Spleen (tissue), 11 donors: ENCODE measurements around the gene PTPN13. TPM values are rescaled to one million over a fixed set of nuclear protein-coding genes. Genes with fewer than 3 reads are reported as not detected.

ENCODE experiments used
- DNase-seq: peaks from one replicate; pipeline ENCODE4 v3.0.0-alpha.2; 2020
- H3K27ac ChIP-seq, 8 donors: fragments of 200-600 bp; sonication (generic) in 7 of 8; 1 replicate in 4 of 8; 2 replicates in 4 of 8; pipeline versions ENCODE4 v1.5.0 to v1.8.0; 2016 to 2021; ENCODE audit warnings: inconsistent platforms in 4 of 8, mild to moderate bottlenecking in 4 of 8, moderate library complexity in 1 of 8
- H3K27me3 ChIP-seq, 7 donors: fragments of 200-600 bp; sonication (generic) in 6 of 7; replicated peaks in 1 of 7; 1 replicate in 4 of 7; 2 replicates in 3 of 7; pipeline versions ENCODE4 v1.5.0 to v1.8.0; 2016 to 2021; ENCODE audit warnings: inconsistent platforms in 3 of 7, mild to moderate bottlenecking in 1 of 7
- H3K36me3 ChIP-seq, 6 donors: fragments of 200-600 bp; sonication (generic) in 5 of 6; 1 replicate in 4 of 6; 2 replicates in 2 of 6; pipeline versions ENCODE4 v1.5.0 to v1.8.0; 2016 to 2021; ENCODE audit warnings: inconsistent platforms in 2 of 6
- H3K4me1 ChIP-seq, 6 donors: fragments of 200-600 bp; sonication (generic) in 5 of 6; 1 replicate in 3 of 6; 2 replicates in 3 of 6; pipeline versions ENCODE4 v1.5.0 to v1.8.0; 2016 to 2021; ENCODE audit warnings: inconsistent platforms in 3 of 6
- H3K4me3 ChIP-seq, 8 donors: fragments of 200-600 bp; sonication (generic) in 7 of 8; 1 replicate in 4 of 8; 2 replicates in 4 of 8; pipeline versions ENCODE4 v1.5.0 to v1.8.0; 2016 to 2021; ENCODE audit warnings: inconsistent platforms in 4 of 8, mild to moderate bottlenecking in 4 of 8, moderate library complexity in 2 of 8
- H3K9me3 ChIP-seq, 8 donors: fragments of 200-600 bp; sonication (generic) in 7 of 8; 1 replicate in 4 of 8; 2 replicates in 4 of 8; pipeline versions ENCODE4 v1.5.0 to v1.8.0; 2016 to 2021; ENCODE audit warnings: inconsistent platforms in 4 of 8
- POLR2A ChIP-seq, 3 donors: fragments of 450-650 bp; IDR thresholded peaks; one replicate each; pipeline ENCODE4 v1.5.1; 2017; ENCODE audit warnings: antibody characterized with exemption in 3 of 3, mild to moderate bottlenecking in 1 of 3
- POLR2AphosphoS5 ChIP-seq, 3 donors: sonication (generic); formaldehyde crosslinking; IDR thresholded peaks; one replicate each; pipeline ENCODE4 v1.5.1; 2017; ENCODE audit warnings: antibody characterized with exemption in 3 of 3
- WGBS, 5 donors: extraction: QIAGEN DNeasy Blood & Tissue Kit in 3 of 5; methylation state at CpG; one replicate each; pipeline versions ENCODE4 v1.1.5 to v1.1.7; 2013 to 2018; 5-methylcytosine and 5-hydroxymethylcytosine counted together
- intact Hi-C: fragments of 100-400 bp; cut with DNase I; formaldehyde crosslinking; loops from one replicate; pipeline ENCODE4 v1.15.0; 2023; ENCODE audit warnings: low total_unique reads
- polyA plus RNA-seq, 3 donors: library from polyadenylated mRNA; stranded (reverse); fragments of 200-250 nt; gene quantifications; one replicate each; pipeline ENCODE4 v1.2.1, GENCODE V29; 2013
- total RNA-seq, 7 donors: library from RNA; depleted of rRNA in 3 of 7; stranded (reverse); fragments of >200 nt in 3 of 7; fragmentation: NEBNext Ultra II Directional in 4 of 7; extraction: Animal tissue kit (Norgen Biotek cat#: 25700) in 4 of 7; gene quantifications; one replicate each; pipeline versions ENCODE4 v1.1.0 to v1.2.1, GENCODE V29; 2016 to 2021
- TF ChIP-seq, protein P1 (sequence below), 11 experiments: fragments of 200-600 bp in 7 of 11; fragments of 450-650 bp in 4 of 11; sonication (generic) in 4 of 11; IDR thresholded peaks in 8 of 11; conservative IDR thresholded peaks in 3 of 11; 1 replicate in 7 of 11; 2 replicates in 4 of 11; pipeline versions ENCODE4 v1.4.0 to v1.8.0; 2016 to 2021; ENCODE audit warnings: antibody characterized with exemption in 11 of 11, inconsistent platforms in 4 of 11, mild to moderate bottlenecking in 1 of 11
- donor health status: healthy with polysubstance abuse.
- donor health status: DM: no; HTN: no; CAD: no; lungs with moderate emphysema.
- donor health status: DM: no; HTN: no; CAD: no.
- donor health status: Bipolar disorder and iron deficiency.
- donor health status: healthy.
- donor health status: DM: no; HTN: no; CAD: no.
- donor health status: DM: yes; HTN: yes; CAD: no.

PTPN13 gene
- total and polyA plus RNA-seq, 10 donors, result 0.57 to 20.1 (median 10.5) TPM

DNA sequence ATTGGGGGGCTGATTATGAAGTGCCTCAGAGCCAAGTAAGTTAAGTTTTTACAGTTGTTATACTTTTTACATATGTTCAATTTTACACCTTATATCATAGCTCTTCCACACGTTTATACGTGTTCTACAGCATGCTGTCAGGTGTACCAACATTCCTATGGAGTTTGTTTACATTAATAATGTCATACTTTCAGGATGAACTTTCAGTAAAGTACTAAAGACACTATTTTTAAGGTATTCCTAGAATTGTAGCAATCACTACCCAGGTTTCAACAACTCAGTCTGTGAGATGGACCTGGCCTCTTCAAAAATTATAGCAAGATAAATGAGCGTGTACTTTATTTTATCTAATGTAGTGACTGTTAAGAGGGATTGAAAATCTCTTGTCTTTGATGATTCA is 92.6 kb downstream of the PTPN13 start:
- Histone ChIP-seq H3K27ac (no peak overlapping the region), H3K4me3 (no peak overlapping the region), H3K9me3 (no peaks in the 10 kb centered on the region), H3K27me3 (no peaks in the 10 kb centered on the region), H3K36me3 (no peaks in the 10 kb centered on the region), H3K4me1 (no peaks in the 10 kb centered on the region)
- intact Hi-C loops, result no loop called here
- WGBS, 5 donors, result 85 to 95% (median 88%) methylated on average over 3 of the region's 3 CpGs
- DNase-seq, result no peak
- TF ChIP-seq, protein P1, sequence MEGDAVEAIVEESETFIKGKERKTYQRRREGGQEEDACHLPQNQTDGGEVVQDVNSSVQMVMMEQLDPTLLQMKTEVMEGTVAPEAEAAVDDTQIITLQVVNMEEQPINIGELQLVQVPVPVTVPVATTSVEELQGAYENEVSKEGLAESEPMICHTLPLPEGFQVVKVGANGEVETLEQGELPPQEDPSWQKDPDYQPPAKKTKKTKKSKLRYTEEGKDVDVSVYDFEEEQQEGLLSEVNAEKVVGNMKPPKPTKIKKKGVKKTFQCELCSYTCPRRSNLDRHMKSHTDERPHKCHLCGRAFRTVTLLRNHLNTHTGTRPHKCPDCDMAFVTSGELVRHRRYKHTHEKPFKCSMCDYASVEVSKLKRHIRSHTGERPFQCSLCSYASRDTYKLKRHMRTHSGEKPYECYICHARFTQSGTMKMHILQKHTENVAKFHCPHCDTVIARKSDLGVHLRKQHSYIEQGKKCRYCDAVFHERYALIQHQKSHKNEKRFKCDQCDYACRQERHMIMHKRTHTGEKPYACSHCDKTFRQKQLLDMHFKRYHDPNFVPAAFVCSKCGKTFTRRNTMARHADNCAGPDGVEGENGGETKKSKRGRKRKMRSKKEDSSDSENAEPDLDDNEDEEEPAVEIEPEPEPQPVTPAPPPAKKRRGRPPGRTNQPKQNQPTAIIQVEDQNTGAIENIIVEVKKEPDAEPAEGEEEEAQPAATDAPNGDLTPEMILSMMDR (IDR thresholded peaks at IDR 0.05 in 8 of 11, conservative IDR thresholded peaks at IDR 0.05 in 3 of 11), result no peak
- TF ChIP-seq POLR2AphosphoS5 (IDR thresholded peaks at IDR 0.05) (no peak), POLR2A (IDR thresholded peaks at IDR 0.05) (no peak)

DNA sequence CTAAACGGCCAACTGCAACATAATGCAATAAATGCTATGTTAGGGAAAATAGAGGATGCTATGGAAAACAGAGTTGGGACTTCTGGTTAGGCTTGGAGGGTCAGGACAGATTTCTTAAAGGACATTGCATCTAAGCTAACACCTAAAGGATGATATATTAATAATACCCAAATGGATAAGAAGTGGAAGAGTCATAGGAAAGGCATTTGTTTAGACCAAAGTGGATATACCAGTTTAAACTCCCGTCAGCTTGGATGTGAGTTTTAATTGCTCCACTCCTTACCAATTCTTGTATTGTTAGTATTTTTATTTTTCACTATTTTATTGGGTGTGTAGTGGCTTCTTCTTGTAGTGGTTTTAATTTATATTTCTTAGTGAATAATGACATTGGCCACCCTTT is 93.9 kb downstream of the PTPN13 start:
- 85 to 97% (median 87%) methylated on average over 2 of the region's 2 CpGs for WGBS, 5 donors
- DNase-seq, result no peak
- H3K27ac ChIP-seq, result no peak overlapping the region
- H3K27me3 ChIP-seq, result no peaks in the 10 kb centered on the region
- H3K4me1 ChIP-seq, result no peaks in the 10 kb centered on the region
- H3K9me3 ChIP-seq, result no peaks in the 10 kb centered on the region
- TF ChIP-seq POLR2AphosphoS5 (IDR thresholded peaks at IDR 0.05) (no peak), POLR2A (IDR thresholded peaks at IDR 0.05) (no peak)
- TF ChIP-seq, protein P1 (IDR thresholded peaks at IDR 0.05 in 8 of 11, conservative IDR thresholded peaks at IDR 0.05 in 3 of 11), result no peak
- intact Hi-C loops, result no loop called here
- no peak overlapping the region for H3K4me3 ChIP-seq
- H3K36me3 ChIP-seq, result no peaks in the 10 kb centered on the region

DNA sequence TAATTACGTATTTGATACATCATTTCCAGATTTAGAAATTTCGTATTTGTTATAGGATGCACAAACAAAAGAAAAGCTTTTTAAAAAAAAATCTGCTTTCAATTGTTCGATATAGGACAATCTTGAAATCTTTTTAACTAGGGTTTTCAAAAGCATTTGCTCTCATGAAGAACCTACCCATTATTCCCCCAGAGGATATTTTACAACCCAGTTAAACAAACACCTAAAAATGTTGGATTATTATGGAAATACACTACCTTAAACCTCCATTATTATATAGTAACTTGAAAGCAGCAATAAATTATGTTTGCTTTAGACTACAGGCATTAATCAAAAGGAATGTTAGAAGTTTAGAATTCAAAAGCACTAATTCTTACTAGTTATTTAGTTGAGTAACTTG is 110.5 kb downstream of the PTPN13 start:
- intact Hi-C loops, result no loop called here
- Histone ChIP-seq H3K4me3 (no peak overlapping the region), H3K4me1 (no peaks in the 10 kb centered on the region), H3K36me3 (no peaks in the 10 kb centered on the region), H3K9me3 (no peaks in the 10 kb centered on the region), H3K27me3 (no peaks in the 10 kb centered on the region), H3K27ac (no peak overlapping the region)
- no peak for TF ChIP-seq POLR2AphosphoS5 (IDR thresholded peaks at IDR 0.05)
- TF ChIP-seq POLR2A (IDR thresholded peaks at IDR 0.05), result no peak
- TF ChIP-seq, protein P1 (IDR thresholded peaks at IDR 0.05 in 8 of 11, conservative IDR thresholded peaks at IDR 0.05 in 3 of 11), result no peak
- DNase-seq, result no peak
- 88 to 95% (median 93%) methylated on average over 3 of the region's 3 CpGs for WGBS, 5 donors

DNA sequence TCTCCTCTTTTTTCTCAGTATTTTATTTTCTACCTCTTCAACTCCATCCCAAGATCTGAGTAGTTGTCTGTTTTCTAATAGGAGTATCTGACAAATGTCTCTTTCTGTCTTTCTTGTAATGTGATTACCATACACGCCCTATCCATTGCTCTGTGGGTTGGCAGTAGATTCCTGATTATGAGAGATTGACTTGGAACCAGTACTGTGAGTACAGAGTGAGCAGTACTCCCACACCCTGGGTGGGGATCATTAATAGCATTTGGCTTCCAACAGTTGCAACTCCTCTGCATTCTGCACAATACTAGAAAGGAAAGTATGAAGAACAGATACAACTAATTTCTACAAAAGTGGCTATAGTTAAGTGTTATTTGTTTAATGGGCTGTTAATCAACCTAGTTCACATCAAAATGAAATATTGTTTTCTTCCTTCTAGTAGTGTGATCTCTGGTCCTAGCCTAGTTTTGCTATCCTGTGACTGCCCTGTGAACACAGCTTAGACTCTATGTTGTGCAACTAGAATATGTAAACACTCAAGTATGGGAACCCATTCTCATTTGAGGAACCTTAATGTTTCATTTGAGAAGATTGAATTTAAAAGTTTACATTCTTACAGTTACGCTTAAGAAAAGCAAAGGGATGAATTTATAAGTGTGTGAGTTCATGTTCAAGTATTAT is 112.9 kb downstream of the PTPN13 start:
- Histone ChIP-seq H3K9me3 (no peaks in the 10 kb centered on the region), H3K27me3 (no peaks in the 10 kb centered on the region), H3K4me3 (no peak overlapping the region), H3K27ac (no peak overlapping the region), H3K4me1 (no peaks in the 10 kb centered on the region), H3K36me3 (no peaks in the 10 kb centered on the region)
- whole genome bisulfite sequencing, 5 donors, result 69 to 84% (median 73%) methylated on average over 2 of the region's 2 CpGs
- DNase-seq, result no peak
- no peak for TF ChIP-seq POLR2AphosphoS5 (IDR thresholded peaks at IDR 0.05)
- TF ChIP-seq POLR2A (IDR thresholded peaks at IDR 0.05), result no peak
- TF ChIP-seq, protein P1 (IDR thresholded peaks at IDR 0.05 in 8 of 11, conservative IDR thresholded peaks at IDR 0.05 in 3 of 11), result no peak
- intact Hi-C loops, result no loop called here
